Upper lobe of left lung (tissue), 6 donors: ENCODE measurements around the gene WDR37. TPM values are rescaled to one million over a fixed set of nuclear protein-coding genes. Genes with fewer than 3 reads are reported as not detected.

Source experiments
- ATAC-seq, 2 donors: fragments of 200-7000 bp; cut with Tn5 transposase; one replicate each; pipeline ENCODE4 v1.9.1; 2022; ENCODE audit warnings: mild to moderate bottlenecking in 2 of 2, moderate library complexity in 2 of 2; ENCODE audit not compliant: low FRiP score in 2 of 2
- DNase-seq, 2 donors: peaks; one replicate each; pipeline ENCODE4 v3.0.0-alpha.2; 2019 to 2020
- H3K27ac ChIP-seq, 4 donors: fragments of 200-600 bp; sonication (generic); one replicate each; pipeline ENCODE4 v1.5.1; 2016 to 2019
- H3K27me3 ChIP-seq, 4 donors: fragments of 200-600 bp; sonication (generic); one replicate each; pipeline ENCODE4 v1.5.1; 2017 to 2019
- H3K36me3 ChIP-seq, 4 donors: fragments of 200-600 bp; sonication (generic); one replicate each; pipeline ENCODE4 v1.5.1; 2016 to 2019
- H3K4me1 ChIP-seq, 4 donors: fragments of 200-600 bp; sonication (generic); one replicate each; pipeline ENCODE4 v1.5.1; 2018 to 2019
- H3K4me3 ChIP-seq, 4 donors: fragments of 200-600 bp; sonication (generic); one replicate each; pipeline ENCODE4 v1.5.1; 2017 to 2019; ENCODE audit warnings: mild to moderate bottlenecking in 2 of 4, moderate library complexity in 1 of 4
- H3K9me3 ChIP-seq, 4 donors: fragments of 200-600 bp; sonication (generic); one replicate each; pipeline ENCODE4 v1.5.1; 2018 to 2019
- EP300 ChIP-seq, 4 donors: sonication (generic); formaldehyde crosslinking; IDR thresholded peaks; one replicate each; pipeline ENCODE4 v1.5.1; 2017; ENCODE audit warnings: antibody characterized with exemption in 4 of 4, control low read depth in 2 of 4
- POLR2A ChIP-seq, 4 donors: fragments of 450-650 bp; IDR thresholded peaks; one replicate each; pipeline ENCODE4 v1.5.1; 2016 to 2017; ENCODE audit warnings: antibody characterized with exemption in 4 of 4, mild to moderate bottlenecking in 2 of 4
- POLR2AphosphoS5 ChIP-seq, 2 donors: sonication (generic); formaldehyde crosslinking; IDR thresholded peaks; one replicate each; pipeline ENCODE4 v1.5.1; 2017; ENCODE audit warnings: antibody characterized with exemption in 2 of 2
- WGBS, 2 donors: methylation state at CpG; one replicate each; pipeline ENCODE4 v1.1.5; 2017 to 2018; 5-methylcytosine and 5-hydroxymethylcytosine counted together
- total RNA-seq, 6 donors: library from RNA; depleted of rRNA in 4 of 6; stranded (reverse); fragments of >200 nt in 4 of 6; gene quantifications; one replicate each; pipeline versions ENCODE4 v1.1.0 to v1.2.1, GENCODE V29; 2016 to 2021
- TF ChIP-seq, protein P1 (sequence below), 6 experiments: fragments of 450-650 bp in 4 of 6; fragments of 200-600 bp in 2 of 6; sonication (generic) in 2 of 6; IDR thresholded peaks; one replicate each; pipeline ENCODE4 v1.5.1; 2016 to 2019; ENCODE audit warnings: antibody characterized with exemption in 6 of 6
- donor health status: DM: no; HTN: no; CAD: no; lungs with moderate emphysema.
- donor health status: DM: no; HTN: yes; CAD: no; lungs with severe emphysema.

Gene WDR37
- total RNA-seq, 6 donors from 2014 or later: 18.1 to 31.4 (median 19.9) TPM

GRCh38 chr10:1123972-1124371 lies 67.8 kb downstream of the WDR37 start:
- no peak for TF ChIP-seq EP300 (IDR thresholded peaks at IDR 0.05)
- TF ChIP-seq, protein P1, sequence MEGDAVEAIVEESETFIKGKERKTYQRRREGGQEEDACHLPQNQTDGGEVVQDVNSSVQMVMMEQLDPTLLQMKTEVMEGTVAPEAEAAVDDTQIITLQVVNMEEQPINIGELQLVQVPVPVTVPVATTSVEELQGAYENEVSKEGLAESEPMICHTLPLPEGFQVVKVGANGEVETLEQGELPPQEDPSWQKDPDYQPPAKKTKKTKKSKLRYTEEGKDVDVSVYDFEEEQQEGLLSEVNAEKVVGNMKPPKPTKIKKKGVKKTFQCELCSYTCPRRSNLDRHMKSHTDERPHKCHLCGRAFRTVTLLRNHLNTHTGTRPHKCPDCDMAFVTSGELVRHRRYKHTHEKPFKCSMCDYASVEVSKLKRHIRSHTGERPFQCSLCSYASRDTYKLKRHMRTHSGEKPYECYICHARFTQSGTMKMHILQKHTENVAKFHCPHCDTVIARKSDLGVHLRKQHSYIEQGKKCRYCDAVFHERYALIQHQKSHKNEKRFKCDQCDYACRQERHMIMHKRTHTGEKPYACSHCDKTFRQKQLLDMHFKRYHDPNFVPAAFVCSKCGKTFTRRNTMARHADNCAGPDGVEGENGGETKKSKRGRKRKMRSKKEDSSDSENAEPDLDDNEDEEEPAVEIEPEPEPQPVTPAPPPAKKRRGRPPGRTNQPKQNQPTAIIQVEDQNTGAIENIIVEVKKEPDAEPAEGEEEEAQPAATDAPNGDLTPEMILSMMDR (IDR thresholded peaks at IDR 0.05): no peak
- no peak for TF ChIP-seq POLR2A (IDR thresholded peaks at IDR 0.05)
- TF ChIP-seq POLR2AphosphoS5 (IDR thresholded peaks at IDR 0.05): no peak
- no peak for DNase-seq
- Histone ChIP-seq H3K4me1 (no peaks in the 10 kb centered on the region), H3K4me3 (no peak overlapping the region), H3K36me3 (peaks cover 24 to 97% (median 54%) of the 10 kb centered on the region in 4 donors), H3K9me3 (no peaks in the 10 kb centered on the region), H3K27me3 (no peaks in the 10 kb centered on the region), H3K27ac (no peak overlapping the region)
- no peak for ATAC-seq
- WGBS, 2 donors: 92 to 97% methylated on average over 12 of the region's 12 CpGs

DNA sequence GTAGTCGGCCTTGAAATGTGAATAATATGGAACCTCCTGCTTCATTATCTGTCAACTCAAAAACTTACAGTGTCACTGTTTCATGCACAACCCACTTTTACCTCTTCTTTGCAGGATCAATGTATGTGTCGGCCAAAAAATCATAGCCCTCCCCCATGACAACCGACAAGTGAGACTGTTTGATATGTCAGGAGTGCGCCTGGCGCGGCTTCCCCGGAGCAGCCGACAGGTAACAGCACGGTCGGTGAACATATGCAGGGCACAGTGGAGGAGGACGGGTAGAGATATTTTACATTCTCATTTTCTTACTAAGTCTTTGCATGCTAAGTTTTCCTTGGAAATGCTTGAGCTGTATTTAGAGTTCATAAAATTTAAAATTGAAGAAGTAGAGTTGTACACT lies 68.6 kb downstream of the WDR37 start:
- TF ChIP-seq EP300 (IDR thresholded peaks at IDR 0.05): no peak
- TF ChIP-seq POLR2A (IDR thresholded peaks at IDR 0.05): no peak
- TF ChIP-seq POLR2AphosphoS5 (IDR thresholded peaks at IDR 0.05): no peak
- TF ChIP-seq, protein P1 (IDR thresholded peaks at IDR 0.05): no peak
- no peak for DNase-seq
- ATAC-seq: no peak
- Histone ChIP-seq H3K4me3 (no peak overlapping the region), H3K4me1 (no peaks in the 10 kb centered on the region), H3K36me3 (peaks cover 33 to 97% (median 60%) of the 10 kb centered on the region in 4 donors), H3K27ac (no peak overlapping the region), H3K9me3 (no peaks in the 10 kb centered on the region), H3K27me3 (no peaks in the 10 kb centered on the region)
- WGBS, 2 donors: 97 to 98% methylated on average over 11 of the region's 11 CpGs

- DNase-seq (no peak), ATAC-seq (no peak)
- Histone ChIP-seq H3K4me1 (no peaks in the 10 kb centered on the region), H3K36me3 (peaks cover 34 to 97% (median 67%) of the 10 kb centered on the region in 4 donors), H3K27me3 (no peaks in the 10 kb centered on the region), H3K4me3 (no peak overlapping the region), H3K9me3 (no peaks in the 10 kb centered on the region), H3K27ac (no peak overlapping the region)
- TF ChIP-seq, protein P1 (IDR thresholded peaks at IDR 0.05): no peak
- TF ChIP-seq POLR2AphosphoS5 (IDR thresholded peaks at IDR 0.05) (no peak), POLR2A (IDR thresholded peaks at IDR 0.05) (no peak), EP300 (IDR thresholded peaks at IDR 0.05) (no peak)
- 93 to 94% methylated on average over 5 to 13 of the region's 13 CpGs for WGBS, 2 donors
Measured at GRCh38 chr10:1126461-1126860, 70.3 kb downstream of the WDR37 start.

DNA sequence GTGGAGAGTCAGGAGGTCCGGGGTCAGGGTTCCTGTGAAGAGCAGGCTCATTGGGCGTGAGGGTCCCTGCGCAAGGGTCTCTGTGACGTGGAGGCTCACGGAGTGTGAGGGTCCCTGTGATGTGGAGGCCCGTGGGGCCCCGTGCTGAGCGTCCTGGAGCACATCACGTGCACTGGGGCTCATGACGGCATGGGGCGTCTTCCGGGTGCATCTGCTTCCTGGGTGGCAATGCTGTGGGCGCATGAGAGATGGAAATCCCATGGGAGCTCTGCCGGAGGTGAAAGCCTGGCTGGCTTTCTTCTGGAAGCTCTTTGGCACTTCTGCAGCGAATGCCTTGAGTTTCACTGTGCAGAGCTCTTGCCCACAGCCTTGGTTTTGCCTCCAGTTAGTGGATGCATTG lies 71.4 kb downstream of the WDR37 start:
- no peaks in the 10 kb centered on the region for H3K4me1 ChIP-seq
- H3K9me3 ChIP-seq: no peaks in the 10 kb centered on the region
- H3K27ac ChIP-seq: no peak overlapping the region
- TF ChIP-seq EP300 (IDR thresholded peaks at IDR 0.05) (no peak), POLR2A (IDR thresholded peaks at IDR 0.05) (no peak), POLR2AphosphoS5 (IDR thresholded peaks at IDR 0.05) (no peak)
- TF ChIP-seq, protein P1 (IDR thresholded peaks at IDR 0.05): no peak
- H3K4me3 ChIP-seq: no peak overlapping the region
- no peaks in the 10 kb centered on the region for H3K27me3 ChIP-seq
- ATAC-seq: peak in 1 of 2 donors; percentile 12
- DNase-seq: no peak
- whole genome bisulfite sequencing, 2 donors: 89 to 97% methylated on average over 13 to 15 of the region's 15 CpGs
- peaks cover 34 to 94% (median 56%) of the 10 kb centered on the region in 4 donors for H3K36me3 ChIP-seq

- peaks cover 32 to 89% (median 55%) of the 10 kb centered on the region in 4 donors for H3K36me3 ChIP-seq
- ATAC-seq (no peak), DNase-seq (no peak)
- H3K4me1 ChIP-seq: no peaks in the 10 kb centered on the region
- no peak overlapping the region for H3K4me3 ChIP-seq
- H3K9me3 ChIP-seq: no peaks in the 10 kb centered on the region
- TF ChIP-seq POLR2A (IDR thresholded peaks at IDR 0.05): no peak
- no peak for TF ChIP-seq POLR2AphosphoS5 (IDR thresholded peaks at IDR 0.05)
- TF ChIP-seq, protein P1 (IDR thresholded peaks at IDR 0.05): no peak
- TF ChIP-seq EP300 (IDR thresholded peaks at IDR 0.05): no peak
- no peak overlapping the region for H3K27ac ChIP-seq
- H3K27me3 ChIP-seq: no peaks in the 10 kb centered on the region
- WGBS, 2 donors: 82 to 91% methylated on average over 2 of the region's 2 CpGs
Measured at GRCh38 chr10:1128115-1128514, 71.9 kb downstream of the WDR37 start.
